K562 (cell line): ENCODE measurements around the gene AP2A2. TPM values are rescaled to one million over a fixed set of nuclear protein-coding genes. Genes with fewer than 3 reads are reported as not detected.

Experiments used
- ATAC-seq: fragments of 200-7000 bp; cut with Tn5 transposase; 3 replicates; pipeline ENCODE4 v1.9.1; 2020; ENCODE audit warnings: moderate library complexity
- BruUV-seq: library from RNA; stranded (reverse); fragments of 400-500 nt; replicated peaks from 2 replicates; lab custom pipeline; 2021; lab: Mats Ljungman, UMichigan
- CTCF ChIA-PET: fragments of 300-600 bp; formaldehyde crosslinking; extraction: SDS; loops from one replicate; lab custom pipeline; 2021; ENCODE audit warnings: low intra/inter-chr PET ratio; lab: Yijun Ruan, JAX
- POLR2A ChIA-PET: fragments of 300-600, 350-650 bp; sonication (Branson Sonifier 250); formaldehyde crosslinking; extraction: SDS; loops from one replicate; lab custom pipeline; 2021; ENCODE audit warnings: antibody characterized with exemption, inconsistent platforms; lab: Yijun Ruan, JAX
- DNase-seq, 4 experiments: peaks; one replicate each; pipeline versions ENCODE4 v3.0.0 to v3.0.0-alpha.2; 2011 to 2018; ENCODE audit warnings: low spot score in 3 of 4, mixed read lengths in 3 of 4; ENCODE audit errors: extremely low read depth in 1 of 4
- FAIRE-seq: peaks from 2 replicates; lab custom pipeline; 2011; peaks lifted over from hg19 to GRCh38; lab: Jason Lieb, UNC
- H2AFZ ChIP-seq: 2 replicates; pipeline ENCODE4 v1.6.0; 2011; ENCODE audit warnings: low read depth, low read length, control low read depth, inconsistent platforms
- H3K27ac ChIP-seq: fragments of 200-600 bp; 3 replicates; pipeline ENCODE4 v1.8.0; 2011; ENCODE audit warnings: low read depth, mild to moderate bottlenecking, control low read depth, inconsistent platforms, low read length, moderate library complexity, mixed read lengths; ENCODE audit errors: extremely low read depth
- H3K27me3 ChIP-seq, 2 experiments: fragments of 300-600 bp in 1 of 2; 2 replicates in 1 of 2; 3 replicates in 1 of 2; pipeline versions ENCODE4 v1.6.0 to v1.8.0; 2011; ENCODE audit warnings: inconsistent platforms in 2 of 2, low read length in 2 of 2, mild to moderate bottlenecking in 1 of 2, mixed read lengths in 1 of 2, moderate library complexity in 1 of 2; ENCODE audit not compliant: control insufficient read depth in 2 of 2, insufficient read depth in 2 of 2
- H3K36me3 ChIP-seq: fragments of 300-600 bp; 3 replicates; pipeline ENCODE4 v1.8.0; 2011; ENCODE audit warnings: mild to moderate bottlenecking, low read length, inconsistent platforms; ENCODE audit not compliant: control insufficient read depth, insufficient read depth
- H3K4me1 ChIP-seq, 2 experiments: fragments of 200-600 bp in 1 of 2; replicated peaks in 1 of 2; 2 replicates in 1 of 2; 3 replicates in 1 of 2; pipeline versions ENCODE4 v1.5.1 to v1.8.0; 2011; ENCODE audit warnings: inconsistent platforms in 2 of 2, low read length in 2 of 2, mild to moderate bottlenecking in 1 of 2, mixed read lengths in 1 of 2, moderate library complexity in 1 of 2; ENCODE audit not compliant: control insufficient read depth in 2 of 2, insufficient read depth in 2 of 2
- H3K4me2 ChIP-seq: 2 replicates; pipeline ENCODE4 v1.6.1; 2011; ENCODE audit warnings: low read length, control low read depth, inconsistent platforms, mixed read lengths; ENCODE audit not compliant: insufficient read depth
- H3K4me3 ChIP-seq: fragments of 200-600 bp; sonication (generic), shearing (Covaris generic); 2 replicates; pipeline ENCODE4 v1.5.1; 2016; ENCODE audit warnings: control low read depth, inconsistent platforms
- H3K79me2 ChIP-seq: fragments of 200-600 bp; 3 replicates; pipeline ENCODE4 v1.8.0; 2011; ENCODE audit warnings: low read length, inconsistent platforms; ENCODE audit not compliant: control insufficient read depth, insufficient read depth
- H3K9ac ChIP-seq, 2 experiments: 2 replicates each; pipeline versions ENCODE4 v1.6.0 to v1.6.1; 2011; ENCODE audit warnings: low read depth in 2 of 2, low read length in 2 of 2, control low read depth in 1 of 2, inconsistent platforms in 1 of 2, mild to moderate bottlenecking in 1 of 2, mixed read lengths in 1 of 2; ENCODE audit not compliant: insufficient read depth in 1 of 2
- H3K9me1 ChIP-seq: one replicate; pipeline ENCODE4 v1.6.0; 2011; ENCODE audit warnings: inconsistent platforms, mild to moderate bottlenecking, low read length, moderate library complexity; ENCODE audit not compliant: control insufficient read depth, insufficient read depth
- H3K9me3 ChIP-seq: replicated peaks from 2 replicates; pipeline ENCODE4 v1.5.1; 2011; ENCODE audit warnings: low read depth, low read length, inconsistent platforms; ENCODE audit not compliant: control insufficient read depth, insufficient read depth
- H4K20me1 ChIP-seq: replicated peaks from 2 replicates; pipeline ENCODE4 v1.6.1; 2011; ENCODE audit warnings: low read length, inconsistent platforms, mixed read lengths; ENCODE audit not compliant: control insufficient read depth, insufficient read depth
- CTCF ChIP-seq, 3 experiments: IDR thresholded peaks in 2 of 3; conservative IDR thresholded peaks in 1 of 3; 2 replicates each; pipeline ENCODE4 v1.5.1; 2011 to 2012; ENCODE audit warnings: low read length in 3 of 3, mild to moderate bottlenecking in 3 of 3, control low read depth in 2 of 3, improper control_type of control experiment in 1 of 3, inconsistent platforms in 1 of 3, low read depth in 1 of 3, mixed read lengths in 1 of 3, moderate library complexity in 1 of 3; ENCODE audit not compliant: insufficient read depth in 2 of 3
- NFRKB ChIP-seq: fragments of 450-650 bp; IDR thresholded peaks from 2 replicates; pipeline ENCODE4 v1.6.1; 2016; ENCODE audit warnings: low read depth
- STAG1 ChIP-seq: sonication (generic); formaldehyde crosslinking; IDR thresholded peaks from 2 replicates; pipeline ENCODE4 v1.5.0; 2020; ENCODE audit warnings: missing genetic modification reagents, borderline replicate concordance
- ZNF274 ChIP-seq: IDR thresholded peaks from 2 replicates; pipeline ENCODE4 v1.6.1; 2011; ENCODE audit warnings: low read depth, mild to moderate bottlenecking, low read length, moderate library complexity, borderline replicate concordance
- ZNF583 ChIP-seq: fragments of 250-450 bp; sonication (Bioruptor Pico); IDR thresholded peaks from 2 replicates; pipeline ENCODE4 v1.4.0; 2020
- ZSCAN29 ChIP-seq: fragments of 450-650 bp; IDR thresholded peaks from 2 replicates; pipeline ENCODE4 v1.6.1; 2017
- WGBS: fragments of 100-300 bp; shearing (Covaris generic); methylation state at CpG from one replicate; pipeline ENCODE4 v1.1.6; 2016; ENCODE audit warnings: low coverage, mixed read lengths; ENCODE audit not compliant: insufficient coverage; ENCODE audit errors: missing lambda C conversion rate; 5-methylcytosine and 5-hydroxymethylcytosine counted together
- in situ Hi-C: fragments of 300-500 bp; cut with MboI; formaldehyde crosslinking; loops from 4 replicates; pipeline ENCODE4 v1.15.0; 2018; ENCODE audit warnings: inconsistent platforms, mixed read lengths
- intact Hi-C: fragments of 100-400 bp; cut with micrococcal nuclease; formaldehyde crosslinking; loops from 2 replicates; pipeline ENCODE4 v1.14.2; 2022
- polyA plus RNA-seq, 8 experiments: library from polyadenylated mRNA; depleted of rRNA in 4 of 8; stranded (reverse) in 5 of 8; unstranded in 3 of 8; fragments of >200 nt; fragmentation: Nextera tagmentation in 2 of 8; fragmentation: Illumina TruSeq in 1 of 8; extraction: Ambion mirVana in 2 of 8; extraction: Trizol in 1 of 8; gene quantifications; 2 replicates each; pipeline versions ENCODE4 v1.2.1 to v1.2.3, GENCODE V29; 2011 to 2014; ENCODE audit warnings: inconsistent platforms in 1 of 8, missing spikeins in 1 of 8
- total RNA-seq, 7 experiments: library from RNA; depleted of rRNA in 6 of 7; stranded (reverse); fragments of >200 nt in 6 of 7; fragmentation: Illumina TruSeq in 2 of 7; extraction: Trizol in 2 of 7; gene quantifications; 2 replicates each; pipeline versions ENCODE4 v1.2.1 to v1.2.3, GENCODE V29; 2011 to 2021; ENCODE audit warnings: low replicate concordance in 1 of 7
- TF ChIP-seq, protein P1 (sequence below), 2 experiments: IDR thresholded peaks; 2 replicates each; pipeline ENCODE4 v1.6.1; 2012; ENCODE audit warnings: improper control_type of control experiment in 2 of 2, low read depth in 2 of 2, low read length in 2 of 2, borderline replicate concordance in 1 of 2
- TF ChIP-seq, protein P2 (sequence below): fragments of 250-450 bp; sonication (Bioruptor Pico); IDR thresholded peaks from 2 replicates; pipeline ENCODE4 v1.5.0; 2020; ENCODE audit warnings: mild to moderate bottlenecking, borderline replicate concordance

Gene AP2A2
- total and polyA plus RNA-seq, 9 of the 15 experiments (the other 6 are each of a cell fraction or from before 2014, with no cell fraction given) = 0.69 to 41.7 (median 15.2) TPM

DNA sequence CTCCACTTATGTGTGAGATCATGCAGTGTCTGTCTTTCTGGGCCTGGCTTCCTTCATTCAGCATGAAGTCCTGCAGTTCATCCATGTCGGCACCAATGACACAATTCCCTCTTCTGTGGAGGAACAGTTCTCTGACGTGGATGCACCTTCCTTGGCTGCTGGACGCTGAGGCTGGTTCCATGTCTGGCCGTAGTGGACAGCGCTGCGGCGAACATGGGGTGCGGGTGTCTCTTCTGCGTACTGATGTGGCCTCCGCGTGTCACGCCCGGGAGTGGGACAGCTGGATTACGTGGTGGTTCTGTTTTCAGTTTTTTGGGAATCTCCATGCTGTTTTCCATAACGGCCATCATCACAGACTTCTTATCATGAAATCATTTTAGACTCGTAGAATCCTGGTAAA lies 132.1 kb downstream of the AP2A2 start:
- Histone ChIP-seq H3K79me2 (no peaks in the 10 kb centered on the region), H3K27me3 (peaks cover 39 to 88% of the 10 kb centered on the region in 2 experiments), H3K4me1 (peaks cover 0 to 23% of the 10 kb centered on the region in 2 experiments; a peak in 2 of 5 replicates), H2AFZ (no peak overlapping the region), H3K4me2 (no peak overlapping the region), H3K4me3 (no peak overlapping the region), H3K9ac (no peak overlapping the region), H4K20me1 (peaks cover 9% of the 10 kb centered on the region; the same call in 1 of the 2 replicates), H3K27ac (no peak overlapping the region), H3K9me1 (no peaks in the 10 kb centered on the region), H3K9me3 (peaks cover 5% of the 10 kb centered on the region), H3K36me3 (no peaks in the 10 kb centered on the region)
- 13% methylated on average over 16 of the region's 16 CpGs for WGBS
- CTCF ChIA-PET = no interaction called here
- intact Hi-C loops (no loop called here), in situ Hi-C loops (no loop called here)
- FAIRE-seq (no peak), ATAC-seq (no peak), DNase-seq (no peak)
- POLR2A ChIA-PET = interaction anchor here (0.6 kb wide), 1 partner anchor 61 kb away, joined by 3 read pairs; no protein-coding TSS in a partner anchor
- no TSS peak for BruUV-seq
- no peak for TF ChIP-seq ZNF274

DNA sequence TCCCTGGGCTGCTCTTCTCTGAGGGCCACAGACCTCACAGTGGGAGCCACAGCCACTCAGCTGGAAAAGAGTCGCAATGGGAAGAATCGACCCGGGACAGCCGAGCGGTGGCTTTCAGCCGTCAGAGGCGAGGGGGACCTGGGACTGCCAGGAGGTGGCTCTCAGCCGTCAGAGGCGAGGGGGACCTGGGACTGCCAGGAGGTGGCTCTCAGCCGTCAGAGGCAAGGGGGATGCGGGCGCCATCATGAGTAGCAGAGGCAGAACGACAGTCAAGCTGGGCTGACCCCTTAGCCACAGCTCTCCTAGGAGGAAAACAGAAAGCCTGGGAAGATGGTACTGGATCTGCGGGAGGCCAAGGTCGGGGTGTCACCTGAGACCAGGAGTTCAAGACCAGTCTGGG lies 134.1 kb downstream of the AP2A2 start:
- no TSS peak for BruUV-seq
- Histone ChIP-seq H3K4me2 (no peak overlapping the region), H3K4me1 (peaks cover 0 to 14% of the 10 kb centered on the region in 2 experiments; a peak in 2 of 5 replicates), H3K79me2 (no peaks in the 10 kb centered on the region), H3K36me3 (no peaks in the 10 kb centered on the region), H3K9ac (no peak overlapping the region), H3K9me1 (no peaks in the 10 kb centered on the region), H4K20me1 (peaks cover 1% of the 10 kb centered on the region; the same call in 1 of the 2 replicates), H2AFZ (no peak overlapping the region), H3K27ac (no peak overlapping the region), H3K27me3 (peaks cover 32 to 68% of the 10 kb centered on the region in 2 experiments), H3K9me3 (peaks cover 5% of the 10 kb centered on the region), H3K4me3 (no peak overlapping the region)
- intact Hi-C loops (no loop called here), in situ Hi-C loops (no loop called here)
- ATAC-seq (peak; percentile 83), FAIRE-seq (no peak), DNase-seq (peak in 1 of 4 experiments; percentile 37)
- 6% methylated on average over 12 of the region's 15 CpGs for WGBS
- CTCF ChIA-PET = no interaction called here
- POLR2A ChIA-PET = interaction anchor here (0.7 to 1.0 kb wide), 2 partner anchors 8 to 12 kb away, joined by 3 to 4 read pairs; no protein-coding TSS in a partner anchor
- TF ChIP-seq, protein P1, sequence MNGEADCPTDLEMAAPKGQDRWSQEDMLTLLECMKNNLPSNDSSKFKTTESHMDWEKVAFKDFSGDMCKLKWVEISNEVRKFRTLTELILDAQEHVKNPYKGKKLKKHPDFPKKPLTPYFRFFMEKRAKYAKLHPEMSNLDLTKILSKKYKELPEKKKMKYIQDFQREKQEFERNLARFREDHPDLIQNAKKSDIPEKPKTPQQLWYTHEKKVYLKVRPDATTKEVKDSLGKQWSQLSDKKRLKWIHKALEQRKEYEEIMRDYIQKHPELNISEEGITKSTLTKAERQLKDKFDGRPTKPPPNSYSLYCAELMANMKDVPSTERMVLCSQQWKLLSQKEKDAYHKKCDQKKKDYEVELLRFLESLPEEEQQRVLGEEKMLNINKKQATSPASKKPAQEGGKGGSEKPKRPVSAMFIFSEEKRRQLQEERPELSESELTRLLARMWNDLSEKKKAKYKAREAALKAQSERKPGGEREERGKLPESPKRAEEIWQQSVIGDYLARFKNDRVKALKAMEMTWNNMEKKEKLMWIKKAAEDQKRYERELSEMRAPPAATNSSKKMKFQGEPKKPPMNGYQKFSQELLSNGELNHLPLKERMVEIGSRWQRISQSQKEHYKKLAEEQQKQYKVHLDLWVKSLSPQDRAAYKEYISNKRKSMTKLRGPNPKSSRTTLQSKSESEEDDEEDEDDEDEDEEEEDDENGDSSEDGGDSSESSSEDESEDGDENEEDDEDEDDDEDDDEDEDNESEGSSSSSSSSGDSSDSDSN (IDR thresholded peaks at IDR 0.05; ENCODE audit: borderline replicate concordance in 1 of 2, low read depth in 2 of 2, low read length in 2 of 2) = 0 out of 4 replicates have a peak, but pooled peaks of 1 of the 2 experiments have one; percentile 46
- no peak for TF ChIP-seq ZSCAN29
- TF ChIP-seq NFRKB = no peak
- 0 out of 2 replicates have a peak, but pooled peaks have one; percentile 17 for TF ChIP-seq STAG1
- no peak for TF ChIP-seq ZNF583 (CRISPR knock-in tag)
- TF ChIP-seq, protein P2, sequence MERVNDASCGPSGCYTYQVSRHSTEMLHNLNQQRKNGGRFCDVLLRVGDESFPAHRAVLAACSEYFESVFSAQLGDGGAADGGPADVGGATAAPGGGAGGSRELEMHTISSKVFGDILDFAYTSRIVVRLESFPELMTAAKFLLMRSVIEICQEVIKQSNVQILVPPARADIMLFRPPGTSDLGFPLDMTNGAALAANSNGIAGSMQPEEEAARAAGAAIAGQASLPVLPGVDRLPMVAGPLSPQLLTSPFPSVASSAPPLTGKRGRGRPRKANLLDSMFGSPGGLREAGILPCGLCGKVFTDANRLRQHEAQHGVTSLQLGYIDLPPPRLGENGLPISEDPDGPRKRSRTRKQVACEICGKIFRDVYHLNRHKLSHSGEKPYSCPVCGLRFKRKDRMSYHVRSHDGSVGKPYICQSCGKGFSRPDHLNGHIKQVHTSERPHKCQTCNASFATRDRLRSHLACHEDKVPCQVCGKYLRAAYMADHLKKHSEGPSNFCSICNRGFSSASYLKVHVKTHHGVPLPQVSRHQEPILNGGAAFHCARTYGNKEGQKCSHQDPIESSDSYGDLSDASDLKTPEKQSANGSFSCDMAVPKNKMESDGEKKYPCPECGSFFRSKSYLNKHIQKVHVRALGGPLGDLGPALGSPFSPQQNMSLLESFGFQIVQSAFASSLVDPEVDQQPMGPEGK = no peak
- peak; percentile 41 to 91 (median 43); a peak in 5 of 6 replicates for TF ChIP-seq CTCF (IDR thresholded peaks at IDR 0.05 in 2 of 3, conservative IDR thresholded peaks at IDR 0.05 in 1 of 3; ENCODE audit: insufficient read depth in 2 of 3, low read depth in 1 of 3, low read length in 3 of 3)
